ENCODE measurements around the gene TCF4. TPM values are rescaled to one million over a fixed set of nuclear protein-coding genes. Genes with fewer than 3 reads are reported as not detected.

TCF4 gene
- total RNA-seq, 5 donors from 2014 or later (not counting 1 experiment from before 2014, with no cell fraction given), result 2.6 to 11.0 (median 6.6) TPM

- WGBS (ENCODE audit: insufficient coverage), result 80% methylated on average over 1 of the region's 4 CpGs
- Histone ChIP-seq H3K4me1 (ENCODE audit: control insufficient read depth in 1 of 2, extremely low read depth in 1 of 2, insufficient read depth in 2 of 2, low read length in 2 of 2) (no peaks in the 10 kb centered on the region), H3K9me3 (no peaks in the 10 kb centered on the region), H3K27me3 (replicated peaks in 1 of 2; ENCODE audit: control insufficient read depth in 2 of 2, extremely low read depth in 1 of 2, insufficient read depth in 2 of 2, low read length in 1 of 2) (no peaks in the 10 kb centered on the region), H3K4me3 (ENCODE audit: control insufficient read depth in 1 of 2, extremely low read depth in 1 of 2, low read length in 1 of 2) (no peak overlapping the region), H3K36me3 (ENCODE audit: control insufficient read depth in 2 of 2, extremely low read depth in 1 of 2, insufficient read depth in 1 of 2, low read length in 1 of 2) (no peaks in the 10 kb centered on the region), H3K27ac (ENCODE audit: low read length) (no peak overlapping the region)
- no peak for DNase-seq
- CTCF ChIA-PET, result no interaction called here
- Mint-ChIP-seq H3K27me3 (no peaks in the 10 kb centered on the region), H3K9me3 (no peaks in the 10 kb centered on the region), H3K27ac (no peak overlapping the region), H3K36me3 (no peaks in the 10 kb centered on the region), H3K4me3 (no peak overlapping the region), H3K4me1 (no peaks in the 10 kb centered on the region)
- POLR2A ChIA-PET, result no interaction called here
- no peak for ATAC-seq (replicated peaks in 1 of 4)
Measured at GRCh38 chr18:55309249-55309648, 278.7 kb downstream of the TCF4 start.

GRCh38 chr18:55307505-55307904 is 280.5 kb downstream of the TCF4 start:
- no CpG with 5 or more reads among the region's 3 CpGs for WGBS (ENCODE audit: insufficient coverage)
- no peak for DNase-seq
- ATAC-seq (replicated peaks in 1 of 4), result no peak
- no peaks in the 10 kb centered on the region for H3K4me1 Mint-ChIP-seq
- ChIA-PET CTCF (no interaction called here), POLR2A (no interaction called here)
- H3K4me3 ChIP-seq (ENCODE audit: control insufficient read depth in 1 of 2, extremely low read depth in 1 of 2, low read length in 1 of 2), result no peak overlapping the region
- H3K9me3 ChIP-seq, result no peaks in the 10 kb centered on the region
- no peak overlapping the region for H3K27ac Mint-ChIP-seq
- H3K4me1 ChIP-seq (ENCODE audit: control insufficient read depth in 1 of 2, extremely low read depth in 1 of 2, insufficient read depth in 2 of 2, low read length in 2 of 2), result no peaks in the 10 kb centered on the region
- no peak overlapping the region for H3K4me3 Mint-ChIP-seq
- H3K36me3 ChIP-seq (ENCODE audit: control insufficient read depth in 2 of 2, extremely low read depth in 1 of 2, insufficient read depth in 1 of 2, low read length in 1 of 2), result no peaks in the 10 kb centered on the region
- H3K27me3 ChIP-seq (replicated peaks in 1 of 2; ENCODE audit: control insufficient read depth in 2 of 2, extremely low read depth in 1 of 2, insufficient read depth in 2 of 2, low read length in 1 of 2), result no peaks in the 10 kb centered on the region
- no peaks in the 10 kb centered on the region for H3K36me3 Mint-ChIP-seq
- H3K27ac ChIP-seq (ENCODE audit: low read length), result no peak overlapping the region
- no peaks in the 10 kb centered on the region for H3K27me3 Mint-ChIP-seq
- no peaks in the 10 kb centered on the region for H3K9me3 Mint-ChIP-seq

GRCh38 chr18:55306359-55307024 is 281.5 kb downstream of the TCF4 start:
- Histone ChIP-seq H3K4me1 (ENCODE audit: control insufficient read depth in 1 of 2, extremely low read depth in 1 of 2, insufficient read depth in 2 of 2, low read length in 2 of 2) (no peaks in the 10 kb centered on the region), H3K36me3 (ENCODE audit: control insufficient read depth in 2 of 2, extremely low read depth in 1 of 2, insufficient read depth in 1 of 2, low read length in 1 of 2) (no peaks in the 10 kb centered on the region), H3K27me3 (replicated peaks in 1 of 2; ENCODE audit: control insufficient read depth in 2 of 2, extremely low read depth in 1 of 2, insufficient read depth in 2 of 2, low read length in 1 of 2) (no peaks in the 10 kb centered on the region), H3K4me3 (ENCODE audit: control insufficient read depth in 1 of 2, extremely low read depth in 1 of 2, low read length in 1 of 2) (no peak overlapping the region), H3K27ac (ENCODE audit: low read length) (no peak overlapping the region), H3K9me3 (no peaks in the 10 kb centered on the region)
- no peak for ATAC-seq (replicated peaks in 1 of 4)
- Mint-ChIP-seq H3K36me3 (no peaks in the 10 kb centered on the region), H3K9me3 (no peaks in the 10 kb centered on the region), H3K4me1 (no peaks in the 10 kb centered on the region), H3K4me3 (no peak overlapping the region), H3K27me3 (no peaks in the 10 kb centered on the region), H3K27ac (no peak overlapping the region)
- WGBS (ENCODE audit: insufficient coverage), result no CpG with 5 or more reads among the region's 2 CpGs
- CTCF ChIA-PET, result no interaction called here
- POLR2A ChIA-PET, result no interaction called here
- no peak for DNase-seq

GRCh38 chr18:55302167-55302833 is 285.7 kb downstream of the TCF4 start:
- WGBS (ENCODE audit: insufficient coverage), result 91% methylated on average over 9 of the region's 11 CpGs
- H3K27ac ChIP-seq (ENCODE audit: low read length), result no peak overlapping the region

GRCh38 chr18:55301824-55302166 is 286.2 kb downstream of the TCF4 start:
- no peak overlapping the region for H3K4me3 Mint-ChIP-seq
- H3K9me3 ChIP-seq, result no peaks in the 10 kb centered on the region
- ChIA-PET CTCF (no interaction called here), POLR2A (interaction anchor here in 1 of 2 donors (0.6 kb wide), 1 partner anchor 509 kb away, joined by 4 read pairs; no protein-coding TSS in a partner anchor)
- H3K36me3 Mint-ChIP-seq, result no peaks in the 10 kb centered on the region
- H3K27me3 ChIP-seq (replicated peaks in 1 of 2; ENCODE audit: control insufficient read depth in 2 of 2, extremely low read depth in 1 of 2, insufficient read depth in 2 of 2, low read length in 1 of 2), result no peaks in the 10 kb centered on the region
- no peak overlapping the region for H3K4me3 ChIP-seq (ENCODE audit: control insufficient read depth in 1 of 2, extremely low read depth in 1 of 2, low read length in 1 of 2)
- H3K9me3 Mint-ChIP-seq, result no peaks in the 10 kb centered on the region
- H3K36me3 ChIP-seq (ENCODE audit: control insufficient read depth in 2 of 2, extremely low read depth in 1 of 2, insufficient read depth in 1 of 2, low read length in 1 of 2), result no peaks in the 10 kb centered on the region
- no peaks in the 10 kb centered on the region for H3K27me3 Mint-ChIP-seq
- no peak for ATAC-seq (replicated peaks in 1 of 4)
- no peaks in the 10 kb centered on the region for H3K4me1 Mint-ChIP-seq
- no peak overlapping the region for H3K27ac ChIP-seq (ENCODE audit: low read length)
- H3K4me1 ChIP-seq (ENCODE audit: control insufficient read depth in 1 of 2, extremely low read depth in 1 of 2, insufficient read depth in 2 of 2, low read length in 2 of 2), result no peaks in the 10 kb centered on the region
- no peak overlapping the region for H3K27ac Mint-ChIP-seq
- WGBS (ENCODE audit: insufficient coverage), result 100% methylated on average over 1 of the region's 8 CpGs
- DNase-seq, result no peak

More at GRCh38 chr18:55302167-55302833, 285.7 kb downstream of the TCF4 start:
- no peak for DNase-seq
- Histone ChIP-seq H3K27me3 (replicated peaks in 1 of 2; ENCODE audit: control insufficient read depth in 2 of 2, extremely low read depth in 1 of 2, insufficient read depth in 2 of 2, low read length in 1 of 2) (no peaks in the 10 kb centered on the region), H3K36me3 (ENCODE audit: control insufficient read depth in 2 of 2, extremely low read depth in 1 of 2, insufficient read depth in 1 of 2, low read length in 1 of 2) (no peaks in the 10 kb centered on the region), H3K4me1 (ENCODE audit: control insufficient read depth in 1 of 2, extremely low read depth in 1 of 2, insufficient read depth in 2 of 2, low read length in 2 of 2) (no peaks in the 10 kb centered on the region), H3K4me3 (ENCODE audit: control insufficient read depth in 1 of 2, extremely low read depth in 1 of 2, low read length in 1 of 2) (no peak overlapping the region), H3K9me3 (no peaks in the 10 kb centered on the region)
- H3K9me3 Mint-ChIP-seq, result no peaks in the 10 kb centered on the region
- H3K4me3 Mint-ChIP-seq, result no peak overlapping the region
- POLR2A ChIA-PET, result interaction anchor here in 1 of 2 donors (0.6 kb wide), 1 partner anchor 509 kb away, joined by 4 read pairs; no protein-coding TSS in a partner anchor
- no peaks in the 10 kb centered on the region for H3K36me3 Mint-ChIP-seq
- no peaks in the 10 kb centered on the region for H3K27me3 Mint-ChIP-seq
- H3K4me1 Mint-ChIP-seq, result no peaks in the 10 kb centered on the region
- CTCF ChIA-PET, result no interaction called here
- no peak overlapping the region for H3K27ac Mint-ChIP-seq
- no peak for ATAC-seq (replicated peaks in 1 of 4)

GRCh38 chr18:55300936-55301531 is 287.0 kb downstream of the TCF4 start:
- Mint-ChIP-seq H3K4me3 (no peak overlapping the region), H3K9me3 (no peaks in the 10 kb centered on the region), H3K27me3 (no peaks in the 10 kb centered on the region), H3K27ac (no peak overlapping the region), H3K4me1 (no peaks in the 10 kb centered on the region), H3K36me3 (no peaks in the 10 kb centered on the region)
- H3K27me3 ChIP-seq (replicated peaks in 1 of 2; ENCODE audit: control insufficient read depth in 2 of 2, extremely low read depth in 1 of 2, insufficient read depth in 2 of 2, low read length in 1 of 2), result no peaks in the 10 kb centered on the region
- 95% methylated on average over 4 of the region's 14 CpGs for WGBS (ENCODE audit: insufficient coverage)
- H3K27ac ChIP-seq (ENCODE audit: low read length), result no peak overlapping the region
- no peaks in the 10 kb centered on the region for H3K36me3 ChIP-seq (ENCODE audit: control insufficient read depth in 2 of 2, extremely low read depth in 1 of 2, insufficient read depth in 1 of 2, low read length in 1 of 2)
- H3K9me3 ChIP-seq, result no peaks in the 10 kb centered on the region
- no peaks in the 10 kb centered on the region for H3K4me1 ChIP-seq (ENCODE audit: control insufficient read depth in 1 of 2, extremely low read depth in 1 of 2, insufficient read depth in 2 of 2, low read length in 2 of 2)
- CTCF ChIA-PET, result no interaction called here
- DNase-seq, result no peak
- POLR2A ChIA-PET, result no interaction called here
- H3K4me3 ChIP-seq (ENCODE audit: control insufficient read depth in 1 of 2, extremely low read depth in 1 of 2, low read length in 1 of 2), result no peak overlapping the region
- ATAC-seq (replicated peaks in 1 of 4), result no peak

Data from T-cell (primary cell).